Suprapubic skin (tissue), 4 donors: ENCODE data around the gene STARD3NL. TPM values are rescaled to one million over a fixed set of nuclear protein-coding genes. Genes with fewer than 3 reads are reported as not detected.
"Not testable (repeated sequence)": the region's sequence is repeated elsewhere in the genome, so short reads cannot be mapped to it uniquely, and the experiment has no call there.

Source experiments
- DNase-seq, 2 donors: peaks; one replicate each; pipeline ENCODE4 v3.0.0-alpha.2; 2019; ENCODE audit warnings: low spot score in 2 of 2
- H3K27ac ChIP-seq: fragments of 200-600 bp; sonication (generic); one replicate; pipeline ENCODE4 v1.5.1; 2019
- H3K27me3 ChIP-seq: fragments of 200-600 bp; sonication (generic); one replicate; pipeline ENCODE4 v1.5.1; 2019
- H3K36me3 ChIP-seq: fragments of 200-600 bp; sonication (generic); one replicate; pipeline ENCODE4 v1.5.1; 2019
- H3K4me1 ChIP-seq: fragments of 200-600 bp; sonication (generic); one replicate; pipeline ENCODE4 v1.5.1; 2019
- H3K4me3 ChIP-seq: fragments of 200-600 bp; sonication (generic); one replicate; pipeline ENCODE4 v1.5.1; 2019; ENCODE audit warnings: mild to moderate bottlenecking
- H3K9me3 ChIP-seq: fragments of 200-600 bp; sonication (generic); one replicate; pipeline ENCODE4 v1.5.1; 2019
- CTCF ChIP-seq, 2 donors: fragments of 200-600 bp in 1 of 2; fragments of 450-650 bp in 1 of 2; sonication (generic) in 1 of 2; IDR thresholded peaks; one replicate each; pipeline ENCODE4 v1.5.1; 2016 to 2019; ENCODE audit warnings: antibody characterized with exemption in 2 of 2, mild to moderate bottlenecking in 1 of 2, moderate library complexity in 1 of 2
- EP300 ChIP-seq: sonication (generic); formaldehyde crosslinking; IDR thresholded peaks from one replicate; pipeline ENCODE4 v1.6.1; 2017; ENCODE audit warnings: antibody characterized with exemption
- POLR2A ChIP-seq, 2 donors: fragments of 450-650 bp; IDR thresholded peaks; one replicate each; pipeline ENCODE4 v1.6.1; 2017; ENCODE audit warnings: antibody characterized with exemption in 2 of 2, mild to moderate bottlenecking in 2 of 2, moderate library complexity in 2 of 2
- POLR2AphosphoS5 ChIP-seq, 3 donors: sonication (generic); formaldehyde crosslinking; IDR thresholded peaks; one replicate each; pipeline ENCODE4 v1.6.1; 2017; ENCODE audit warnings: antibody characterized with exemption in 3 of 3
- WGBS: methylation state at CpG from one replicate; pipeline ENCODE4 v1.1.5; 2018; 5-methylcytosine and 5-hydroxymethylcytosine counted together
- total RNA-seq, 4 donors: library from RNA; depleted of rRNA; stranded (reverse); fragments of >200 nt; gene quantifications; one replicate each; pipeline ENCODE4 v1.1.0, GENCODE V29; 2016

Gene STARD3NL
- total RNA-seq, 4 donors from 2014 or later: 7.4 to 12.4 (median 7.9) TPM

DNA sequence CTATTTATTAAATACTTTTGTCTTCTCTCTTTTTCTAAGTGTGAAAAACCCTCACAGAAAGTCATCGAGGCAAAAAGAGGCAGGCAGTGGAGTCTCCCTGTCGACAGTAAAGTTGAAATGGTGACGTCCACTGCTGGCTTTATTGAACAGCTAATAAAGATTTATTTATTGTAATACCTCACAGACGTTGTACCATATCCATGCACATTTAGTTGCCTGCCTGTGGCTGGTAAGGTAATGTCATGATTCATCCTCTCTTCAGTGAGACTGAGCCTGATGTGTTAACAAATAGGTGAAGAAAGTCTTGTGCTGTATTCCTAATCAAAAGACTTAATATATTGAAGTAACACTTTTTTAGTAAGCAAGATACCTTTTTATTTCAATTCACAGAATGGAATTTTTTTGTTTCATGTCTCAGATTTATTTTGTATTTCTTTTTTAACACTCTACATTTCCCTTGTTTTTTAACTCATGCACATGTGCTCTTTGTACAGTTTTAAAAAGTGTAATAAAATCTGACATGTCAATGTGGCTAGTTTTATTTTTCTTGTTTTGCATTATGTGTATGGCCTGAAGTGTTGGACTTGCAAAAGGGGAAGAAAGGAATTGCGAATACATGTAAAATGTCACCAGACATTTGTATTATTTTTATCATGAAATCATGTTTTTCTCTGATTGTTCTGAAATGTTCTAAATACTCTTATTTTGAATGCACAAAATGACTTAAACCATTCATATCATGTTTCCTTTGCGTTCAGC, 52.0 kb downstream of the STARD3NL start:
- peaks cover 27% of the 10 kb centered on the region for H3K36me3 ChIP-seq
- H3K27me3 ChIP-seq: no peaks in the 10 kb centered on the region
- H3K4me1 ChIP-seq: no peaks in the 10 kb centered on the region
- no peaks in the 10 kb centered on the region for H3K9me3 ChIP-seq
- no peak for DNase-seq
- WGBS: 82% methylated on average over 6 of the region's 6 CpGs
- H3K4me3 ChIP-seq: no peak overlapping the region
- H3K27ac ChIP-seq: no peak overlapping the region
- TF ChIP-seq CTCF (IDR thresholded peaks at IDR 0.05) (no peak), POLR2A (IDR thresholded peaks at IDR 0.05) (no peak), POLR2AphosphoS5 (IDR thresholded peaks at IDR 0.05) (no peak), EP300 (no peak)

GRCh38 chr7:38232502-38233366, 54.7 kb downstream of the STARD3NL start:
- no peak for DNase-seq
- peaks cover 20% of the 10 kb centered on the region for H3K36me3 ChIP-seq
- no peak for TF ChIP-seq POLR2A (IDR thresholded peaks at IDR 0.05)
- TF ChIP-seq CTCF (IDR thresholded peaks at IDR 0.05): no peak
- H3K9me3 ChIP-seq: no peaks in the 10 kb centered on the region
- H3K27ac ChIP-seq: no peak overlapping the region
- 86% methylated on average over 11 of the region's 11 CpGs for WGBS
- no peaks in the 10 kb centered on the region for H3K27me3 ChIP-seq
- no peak overlapping the region for H3K4me3 ChIP-seq
- no peaks in the 10 kb centered on the region for H3K4me1 ChIP-seq

DNA sequence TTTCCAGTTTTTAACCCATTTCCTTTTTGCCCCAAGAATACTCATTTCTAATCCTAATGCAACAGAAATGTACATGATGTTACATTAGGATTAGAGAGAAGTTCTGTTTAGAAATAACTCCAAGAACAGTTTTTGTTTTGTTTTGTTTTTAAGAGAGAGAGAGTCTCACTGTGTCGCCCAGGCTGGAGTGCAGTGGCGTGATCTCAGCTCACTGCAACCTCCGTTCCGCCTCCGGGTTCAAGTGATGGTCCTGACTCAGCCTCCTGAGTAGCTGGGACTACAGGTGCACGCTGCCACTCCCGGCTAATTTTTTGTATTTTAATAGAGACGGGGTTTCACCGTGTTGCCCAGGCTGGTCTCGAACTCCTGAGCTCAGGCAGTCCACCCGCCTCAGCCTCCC, 56.7 kb downstream of the STARD3NL start:
- H3K36me3 ChIP-seq: not testable (repeated sequence)
- WGBS: 88% methylated on average over 11 of the region's 11 CpGs

DNA sequence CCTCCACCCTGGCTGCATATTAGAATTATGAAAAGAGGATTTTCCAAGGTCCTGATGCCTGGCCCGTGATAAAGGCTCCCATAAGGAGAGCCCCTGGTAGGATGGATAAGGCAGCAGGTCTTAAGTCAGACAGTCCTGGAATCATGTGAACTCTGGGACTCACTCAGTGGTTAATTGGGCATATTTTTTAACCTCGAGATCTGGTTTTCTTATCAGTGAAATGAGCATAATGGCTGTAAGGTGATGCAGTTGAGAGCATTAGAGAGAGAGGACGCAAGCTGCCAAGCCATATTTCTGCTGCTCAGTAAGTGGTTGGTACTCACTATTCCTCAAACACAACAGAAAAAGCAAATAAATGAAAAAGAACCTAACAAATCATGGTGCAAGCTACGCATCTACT, 57.6 kb downstream of the STARD3NL start:
- Histone ChIP-seq H3K27me3 (no peaks in the 10 kb centered on the region), H3K4me3 (no peak overlapping the region), H3K4me1 (no peaks in the 10 kb centered on the region), H3K9me3 (no peaks in the 10 kb centered on the region), H3K36me3 (no peaks in the 10 kb centered on the region), H3K27ac (no peak overlapping the region)
- no peak for DNase-seq
- 75% methylated on average over 4 of the region's 4 CpGs for WGBS
- TF ChIP-seq CTCF (IDR thresholded peaks at IDR 0.05): no peak
- TF ChIP-seq POLR2A (IDR thresholded peaks at IDR 0.05): no peak
- TF ChIP-seq EP300: no peak
- no peak for TF ChIP-seq POLR2AphosphoS5 (IDR thresholded peaks at IDR 0.05)

More for the DNA sequence above, 56.7 kb downstream of the STARD3NL start:
- not testable (repeated sequence) for H3K4me1 ChIP-seq, H3K27ac ChIP-seq, H3K9me3 ChIP-seq, DNase-seq, H3K27me3 ChIP-seq, H3K4me3 ChIP-seq

DNA sequence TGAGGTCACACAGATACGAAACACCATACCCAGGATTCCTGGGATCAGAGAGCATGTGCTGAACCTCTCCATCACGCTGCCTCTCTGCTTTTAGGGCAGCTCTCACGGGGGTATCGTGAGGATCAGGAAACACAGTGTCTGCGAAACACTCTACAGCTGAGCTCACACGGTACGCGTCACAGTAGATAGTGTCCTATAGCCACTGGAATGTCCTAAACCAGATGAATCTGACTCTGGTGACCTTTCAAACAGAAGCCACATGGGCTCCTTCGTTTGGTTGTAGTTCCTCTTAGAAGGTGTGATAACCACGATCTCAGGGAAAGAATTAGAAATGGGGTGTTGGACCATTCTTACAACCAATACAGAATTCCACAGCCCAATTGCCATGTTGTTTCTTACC, 61.1 kb downstream of the STARD3NL start:
- H3K36me3 ChIP-seq, H3K4me1 ChIP-seq, H3K27me3 ChIP-seq, H3K27ac ChIP-seq, DNase-seq, H3K9me3 ChIP-seq, H3K4me3 ChIP-seq: not testable (repeated sequence)
- WGBS: 81% methylated on average over 8 of the region's 10 CpGs

DNA sequence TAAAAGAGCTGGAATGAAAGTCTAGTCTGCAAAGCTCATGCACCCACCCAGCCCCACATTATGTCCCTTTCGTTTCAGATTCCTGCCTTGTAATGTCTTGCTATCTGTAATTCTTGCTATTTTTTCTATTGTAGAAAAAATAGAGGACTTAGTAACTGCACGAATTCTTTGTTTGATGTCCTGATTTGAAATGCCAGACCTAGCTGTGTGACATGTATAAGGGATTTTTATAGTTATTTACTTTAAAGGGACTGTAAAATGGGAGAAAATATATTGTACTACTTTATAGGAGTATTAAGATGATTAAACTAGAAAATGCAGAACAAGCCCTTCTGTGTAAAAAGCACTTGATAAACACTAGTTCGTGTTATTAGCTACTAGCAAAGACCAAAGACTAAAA, 63.0 kb downstream of the STARD3NL start:
- WGBS: 70% methylated on average over 3 of the region's 3 CpGs
- H3K9me3 ChIP-seq: no peaks in the 10 kb centered on the region
- no peaks in the 10 kb centered on the region for H3K27me3 ChIP-seq
- no peak overlapping the region for H3K27ac ChIP-seq
- H3K4me3 ChIP-seq: no peak overlapping the region
- DNase-seq: no peak
- no peaks in the 10 kb centered on the region for H3K36me3 ChIP-seq
- H3K4me1 ChIP-seq: no peaks in the 10 kb centered on the region
- TF ChIP-seq EP300: no peak
- no peak for TF ChIP-seq POLR2AphosphoS5 (IDR thresholded peaks at IDR 0.05)
- no peak for TF ChIP-seq CTCF (IDR thresholded peaks at IDR 0.05)
- TF ChIP-seq POLR2A (IDR thresholded peaks at IDR 0.05): no peak
